Suppressor macrophage (primary cell): ENCODE results near the gene LIN37.

Source experiments
- DNase-seq, 4 experiments: peaks; one replicate each; pipeline ENCODE4 v3.0.0-alpha.2; 2020 to 2022

Gene LIN37

DNA sequence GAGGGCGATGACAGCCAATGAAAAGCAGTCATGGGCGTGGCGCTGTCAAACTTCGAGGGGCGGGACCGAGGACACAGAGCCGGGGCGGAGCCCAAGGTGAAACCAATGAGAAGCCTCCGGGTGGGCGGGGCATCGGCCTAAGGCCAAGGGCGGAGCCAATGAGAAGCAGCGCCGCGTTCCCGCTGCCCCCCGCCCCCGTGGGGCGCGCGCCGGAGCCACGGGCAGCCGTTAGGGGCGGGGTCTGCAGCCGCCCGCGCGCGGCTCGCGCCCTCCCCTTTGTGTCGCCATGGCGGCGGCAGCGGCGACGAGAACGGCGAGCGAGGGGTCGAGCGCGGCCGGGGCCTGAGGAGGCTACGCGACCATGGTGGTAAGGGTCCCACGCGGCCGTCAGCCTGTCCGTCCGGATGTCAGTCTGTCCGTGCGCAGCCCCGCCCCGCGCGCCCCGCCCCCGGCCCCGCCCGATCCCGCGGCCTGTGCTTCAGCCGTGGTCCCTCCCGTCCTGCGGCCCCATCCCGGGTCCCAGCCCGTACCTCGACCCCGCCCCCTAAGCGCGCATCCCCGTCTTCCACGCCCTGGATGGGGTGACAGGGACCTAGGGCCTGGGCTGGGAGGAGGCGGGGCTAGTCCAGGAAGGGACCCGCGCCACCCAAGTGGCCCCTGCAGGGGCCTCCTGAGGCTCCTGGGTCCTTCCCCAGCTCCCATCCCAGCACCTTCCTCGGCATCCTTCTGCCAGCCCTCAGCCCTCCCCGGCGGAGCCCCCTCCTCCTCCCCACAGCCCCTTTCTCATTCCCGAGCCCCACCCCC is 27.1 kb downstream of the LIN37 start, which contains the start of gene ARHGAP33:
Gene ARHGAP33, plus strand, starts transcription at position 267 of the 804 bp plus-strand sequence. Its CDS starts 95 bp downstream, at position 362.
- DNase-seq: peak; percentile 99 to 100 (median 100)

- no peak for DNase-seq
These were observed 27.9 kb downstream of the LIN37 start for GRCh38 chr19:35776102-35776788.

GRCh38 chr19:35777086-35777841 is 28.9 kb downstream of the LIN37 start:
- DNase-seq: no peak

- no peak for DNase-seq
These were observed 29.6 kb downstream of the LIN37 start for GRCh38 chr19:35777961-35778360.

DNA sequence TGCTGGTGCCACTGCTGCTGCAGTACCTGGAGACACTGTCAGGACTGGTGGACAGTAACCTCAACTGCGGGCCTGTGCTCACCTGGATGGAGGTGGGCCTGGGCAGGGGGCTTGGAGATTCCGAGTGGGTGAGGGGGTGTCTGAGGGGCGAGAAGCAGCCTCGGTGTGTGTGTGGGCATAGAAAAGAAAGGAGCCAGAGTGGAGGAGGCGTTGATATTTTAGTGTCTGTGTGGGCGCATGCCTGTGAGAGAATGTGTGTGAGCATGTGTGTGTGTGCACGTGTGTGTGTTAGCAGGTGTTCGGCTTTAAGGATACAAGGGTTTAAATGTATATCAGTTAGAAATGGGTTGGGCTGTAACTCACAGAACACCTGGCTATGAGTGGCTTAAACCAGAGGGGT is 30.7 kb downstream of the LIN37 start:
- DNase-seq: no peak

DNA sequence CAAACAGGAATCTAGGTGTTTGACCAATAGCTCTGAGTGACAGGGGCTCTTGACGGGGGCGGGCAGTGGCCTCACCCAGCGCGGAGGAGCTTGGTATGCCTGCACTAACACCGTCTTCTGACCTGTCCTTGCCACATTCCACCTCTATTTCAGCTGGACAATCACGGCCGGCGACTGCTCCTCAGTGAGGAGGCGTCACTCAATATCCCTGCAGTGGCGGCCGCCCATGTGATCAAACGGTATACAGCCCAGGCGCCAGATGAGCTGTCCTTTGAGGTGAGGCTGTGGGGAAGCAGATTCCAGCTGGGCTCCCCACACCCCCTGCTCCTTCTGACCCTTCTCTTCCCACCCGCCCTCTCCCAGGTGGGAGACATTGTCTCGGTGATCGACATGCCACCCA is 31.7 kb downstream of the LIN37 start:
- DNase-seq: no peak

- no peak for DNase-seq
These were observed 32.3 kb downstream of the LIN37 start for GRCh38 chr19:35780717-35781116.

DNA sequence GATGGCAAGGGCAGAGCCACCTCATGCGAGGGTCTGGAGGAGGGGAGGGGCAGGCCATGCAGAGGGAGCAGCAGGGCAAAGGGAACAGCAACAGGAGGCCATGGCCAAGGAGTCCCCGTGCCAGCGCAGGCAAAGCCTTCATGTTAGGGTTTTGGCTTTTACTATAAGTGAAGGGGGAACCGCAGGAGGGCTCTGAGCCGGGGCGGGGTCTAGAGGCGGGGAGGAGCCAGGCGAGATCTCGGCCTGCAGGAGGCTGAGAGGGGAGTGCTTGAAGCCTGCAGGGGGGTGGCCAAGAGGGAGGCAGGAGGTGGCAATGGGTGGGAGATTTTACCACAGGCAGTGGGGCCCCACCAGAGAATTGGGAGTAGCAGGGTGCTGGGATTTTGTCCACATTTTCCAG is 33.3 kb downstream of the LIN37 start:
- no peak for DNase-seq

- no peak for DNase-seq
These were observed 34.2 kb downstream of the LIN37 start for GRCh38 chr19:35782589-35782988.

DNA sequence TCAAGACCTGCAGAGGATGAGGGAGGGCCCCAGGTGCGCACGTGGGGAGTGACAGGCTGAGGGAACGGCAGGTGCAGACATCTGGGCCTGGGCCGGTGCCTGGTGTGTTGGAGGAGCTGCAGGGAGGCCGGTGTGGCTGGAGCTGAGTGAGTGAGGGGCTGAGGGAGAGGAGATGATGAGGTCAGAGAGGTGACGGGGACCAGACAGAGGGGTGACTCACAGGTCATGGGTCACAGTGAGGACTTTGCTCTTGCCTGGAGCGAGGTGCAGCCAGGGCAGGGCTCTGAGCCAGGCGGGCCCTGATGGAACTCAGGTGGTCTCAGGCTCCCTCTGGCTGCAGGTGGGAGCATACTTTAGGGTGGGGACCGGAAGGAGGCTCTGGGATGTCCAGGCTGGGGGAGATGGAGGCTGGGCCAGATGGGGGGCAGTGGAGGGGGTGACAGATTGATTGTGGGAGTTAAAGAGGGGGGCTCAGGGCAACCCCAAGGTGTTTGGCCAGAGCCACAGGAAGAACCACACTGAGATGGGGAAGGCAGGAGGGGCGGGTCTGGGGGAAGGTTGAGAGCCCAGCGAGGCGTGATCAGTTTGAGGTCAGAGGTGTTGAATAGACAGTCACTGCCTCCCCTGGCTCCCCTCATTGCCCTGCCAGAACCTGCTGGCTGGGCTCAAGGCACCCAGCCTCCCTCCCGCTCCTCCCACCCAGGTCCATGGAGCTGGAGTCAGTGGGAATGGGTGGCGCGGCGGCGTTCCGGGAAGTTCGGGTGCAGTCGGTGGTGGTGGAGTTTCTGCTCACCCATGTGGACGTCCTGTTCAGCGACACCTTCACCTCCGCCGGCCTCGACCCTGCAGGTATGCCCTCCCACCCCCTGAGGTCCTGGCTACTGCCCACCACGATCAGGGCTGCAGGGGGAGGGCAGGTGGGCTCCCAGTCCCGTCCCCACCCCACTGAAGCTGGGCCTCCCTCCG is 35.4 kb downstream of the LIN37 start:
- DNase-seq: no peak

GRCh38 chr19:35784503-35785338 is 36.3 kb downstream of the LIN37 start:
- no peak for DNase-seq

GRCh38 chr19:35785339-35785627 is 36.9 kb downstream of the LIN37 start:
- no peak for DNase-seq

DNA sequence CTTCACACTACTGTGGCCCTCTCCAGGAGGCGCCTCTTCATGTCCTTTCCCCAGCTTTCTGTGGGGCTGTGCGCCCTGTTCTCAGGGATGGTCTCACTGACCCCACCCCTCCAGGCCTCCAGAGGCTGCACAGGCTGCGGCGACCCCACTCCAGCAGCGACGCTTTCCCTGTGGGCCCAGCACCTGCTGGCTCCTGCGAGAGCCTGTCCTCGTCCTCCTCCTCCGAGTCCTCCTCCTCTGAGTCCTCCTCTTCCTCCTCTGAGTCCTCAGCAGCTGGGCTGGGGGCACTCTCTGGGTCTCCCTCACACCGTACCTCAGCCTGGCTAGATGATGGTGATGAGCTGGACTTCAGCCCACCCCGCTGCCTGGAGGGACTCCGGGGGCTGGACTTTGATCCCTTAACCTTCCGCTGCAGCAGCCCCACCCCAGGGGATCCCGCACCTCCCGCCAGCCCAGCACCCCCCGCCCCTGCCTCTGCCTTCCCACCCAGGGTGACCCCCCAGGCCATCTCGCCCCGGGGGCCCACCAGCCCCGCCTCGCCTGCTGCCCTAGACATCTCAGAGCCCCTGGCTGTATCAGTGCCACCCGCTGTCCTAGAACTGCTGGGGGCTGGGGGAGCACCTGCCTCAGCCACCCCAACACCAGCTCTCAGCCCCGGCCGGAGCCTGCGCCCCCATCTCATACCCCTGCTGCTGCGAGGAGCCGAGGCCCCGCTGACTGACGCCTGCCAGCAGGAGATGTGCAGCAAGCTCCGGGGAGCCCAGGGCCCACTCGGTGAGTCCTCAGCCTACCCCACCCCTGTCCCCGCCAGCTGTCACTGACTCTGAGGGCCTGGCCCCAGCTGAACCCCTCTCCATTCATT is 38.2 kb downstream of the LIN37 start:
- DNase-seq: no peak

- DNase-seq: no peak
These were observed 38.9 kb downstream of the LIN37 start for GRCh38 chr19:35787227-35787799.

DNA sequence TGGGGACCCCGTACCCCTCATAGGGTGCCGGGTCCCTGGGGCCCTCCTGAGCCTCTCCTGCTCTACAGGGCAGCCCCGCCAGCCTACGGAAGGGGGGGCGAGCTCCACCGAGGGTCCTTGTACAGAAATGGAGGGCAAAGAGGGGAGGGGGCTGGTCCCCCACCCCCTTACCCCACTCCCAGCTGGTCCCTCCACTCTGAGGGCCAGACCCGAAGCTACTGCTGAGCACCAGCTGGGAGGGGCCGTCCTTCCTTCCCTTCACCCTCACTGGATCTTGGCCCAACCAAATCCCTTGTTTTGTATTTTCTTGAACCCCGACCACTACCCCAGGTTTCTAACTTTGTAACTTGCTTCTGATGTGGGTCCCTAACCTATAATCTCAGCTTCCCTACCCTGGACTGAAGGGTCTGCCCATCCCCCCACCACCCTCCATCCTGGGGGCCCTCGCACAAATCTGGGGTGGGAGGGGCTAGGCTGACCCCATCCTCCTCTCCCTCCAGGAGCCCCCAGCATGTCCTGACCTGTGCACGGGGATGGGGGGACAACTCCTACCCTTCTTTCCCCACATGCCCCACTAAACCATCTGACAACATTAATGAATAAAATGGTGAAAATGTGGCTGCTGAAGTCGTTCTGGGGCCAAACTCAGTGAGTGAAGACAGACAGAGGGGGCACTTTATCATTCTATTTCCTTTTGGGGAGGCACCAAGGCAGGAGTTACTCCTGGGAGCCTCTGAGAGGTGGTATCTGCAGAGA is 40.0 kb downstream of the LIN37 start:
- DNase-seq: no peak

GRCh38 chr19:35789195-35789977 is 41.0 kb downstream of the LIN37 start:
- DNase-seq: no peak

DNA sequence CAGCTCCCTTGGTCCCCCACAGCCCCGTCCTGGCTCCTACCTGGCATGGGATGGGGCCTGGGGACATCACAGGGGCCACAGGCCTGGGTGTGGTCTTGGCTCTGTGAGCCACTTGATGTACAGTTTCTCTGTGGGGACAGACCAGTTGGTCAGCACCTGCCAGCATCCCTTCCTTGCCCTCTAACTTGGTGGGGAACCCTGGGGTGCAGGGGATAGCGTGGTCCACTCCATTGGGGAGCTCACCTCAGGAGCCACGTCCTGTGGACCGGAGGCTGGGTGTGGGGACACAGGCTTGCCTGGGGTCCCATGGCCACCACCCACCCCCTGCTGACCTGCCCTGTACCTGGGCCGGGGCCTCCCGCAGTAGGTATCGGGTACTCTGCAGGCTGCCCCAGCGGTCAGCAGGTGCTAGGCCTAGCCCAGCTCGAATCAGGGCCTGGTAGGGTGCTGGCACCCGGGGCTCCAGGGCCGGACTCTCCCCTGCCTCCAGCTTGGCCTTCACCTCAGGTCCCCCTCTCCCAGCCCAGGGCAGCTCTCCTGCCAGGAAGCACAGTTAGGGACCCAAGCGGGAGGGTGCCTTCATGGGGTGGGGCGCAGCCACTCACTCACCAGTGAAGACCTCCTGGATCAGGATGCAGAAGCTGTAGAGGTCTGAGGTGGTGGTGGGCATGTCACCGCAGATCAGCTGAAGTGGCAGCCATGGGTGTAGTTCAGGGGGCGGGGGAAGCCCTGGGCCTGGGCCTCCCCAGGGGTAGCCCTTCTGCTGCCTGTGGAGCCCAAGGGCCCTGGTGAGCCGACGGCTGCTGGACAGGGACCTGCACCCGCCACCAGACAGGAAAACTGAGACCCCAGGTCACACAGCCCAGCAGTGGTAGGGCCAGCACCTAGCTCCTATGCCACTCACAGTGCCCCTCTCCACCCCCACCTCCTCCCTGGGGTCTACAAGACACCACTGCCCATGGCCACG is 41.9 kb downstream of the LIN37 start:
- no peak for DNase-seq
